SK-MEL-5 (cell line): ENCODE data around the gene CYB5RL. TPM values are rescaled to one million over a fixed set of nuclear protein-coding genes. Genes with fewer than 3 reads are reported as not detected.
A peak's percentile ranks its signal among the peaks of the same experiment; 100 is the strongest.
"Not testable (repeated sequence)": the region's sequence is repeated elsewhere in the genome, so short reads cannot be mapped to it uniquely, and the experiment has no call there.

Source experiments
- DNase-seq: peaks from one replicate; pipeline ENCODE4 v3.0.0-alpha.2; 2016; ENCODE audit warnings: low read depth, low spot score
- in situ Hi-C: cut with HindIII; loops from 2 replicates; pipeline ENCODE4 v1.10.0; 2016; ENCODE audit warnings: low sequenced_read_pairs, high pct_unique_total_duplicates, low pct_unique_long_range_greater_than_20kb
- polyA plus RNA-seq, 2 experiments: library from polyadenylated mRNA; depleted of rRNA; stranded (reverse); fragments of >200 nt; gene quantifications; 2 replicates each; pipeline ENCODE4 v1.2.3, GENCODE V29; 2015
- total RNA-seq: library from RNA; depleted of rRNA; stranded (reverse); fragments of >200 nt; shearing (Covaris generic); gene quantifications from 2 replicates; pipeline ENCODE4 v1.2.3, GENCODE V29; 2014; rRNA removed

Gene CYB5RL, protein sequence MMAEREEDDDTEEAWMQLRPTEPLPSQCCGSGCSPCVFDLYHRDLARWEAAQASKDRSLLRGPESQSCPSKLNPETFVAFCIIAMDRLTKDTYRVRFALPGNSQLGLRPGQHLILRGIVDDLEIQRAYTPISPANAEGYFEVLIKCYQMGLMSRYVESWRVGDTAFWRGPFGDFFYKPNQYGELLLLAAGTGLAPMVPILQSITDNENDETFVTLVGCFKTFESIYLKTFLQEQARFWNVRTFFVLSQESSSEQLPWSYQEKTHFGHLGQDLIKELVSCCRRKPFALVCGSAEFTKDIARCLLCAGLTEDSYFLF
- total RNA-seq: 4.5 and 5.0 TPM in 2 replicates
- polyA plus RNA-seq (2015; cell fraction: cytosol; rRNA removed): 5.3 and 6.8 TPM in 2 replicates
- polyA plus RNA-seq (2015; cell fraction: nucleus; rRNA removed): 11.1 and 14.6 TPM in 2 replicates

DNA sequence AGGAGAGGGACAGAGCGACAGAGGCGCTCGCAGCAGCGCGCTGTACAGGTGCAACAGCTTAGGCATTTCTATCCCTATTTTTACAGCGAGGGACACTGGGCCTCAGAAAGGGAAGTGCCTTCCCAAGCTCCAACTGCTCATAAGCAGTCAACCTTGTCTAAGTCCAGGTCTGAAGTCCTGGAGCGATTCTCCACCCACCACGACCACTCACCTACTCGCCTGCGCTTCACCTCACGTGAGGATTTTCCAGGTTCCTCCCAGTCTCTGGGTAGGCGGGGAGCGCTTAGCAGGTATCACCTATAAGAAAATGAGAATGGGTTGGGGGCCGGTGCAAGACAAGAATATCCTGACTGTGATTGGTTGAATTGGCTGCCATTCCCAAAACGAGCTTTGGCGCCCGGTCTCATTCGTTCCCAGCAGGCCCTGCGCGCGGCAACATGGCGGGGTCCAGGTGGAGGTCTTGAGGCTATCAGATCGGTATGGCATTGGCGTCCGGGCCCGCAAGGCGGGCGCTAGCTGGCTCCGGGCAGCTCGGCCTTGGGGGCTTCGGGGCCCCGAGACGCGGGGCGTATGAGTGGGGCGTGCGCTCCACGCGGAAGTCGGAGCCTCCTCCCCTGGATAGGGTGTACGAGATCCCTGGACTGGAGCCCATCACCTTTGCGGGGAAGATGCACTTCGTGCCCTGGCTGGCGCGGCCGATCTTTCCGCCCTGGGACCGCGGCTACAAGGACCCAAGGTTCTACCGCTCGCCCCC is at the start of gene CYB5RL, which contains the start of gene MRPL37:
TSS of gene CYB5RL (minus strand) at position 266 of the 754 bp plus-strand sequence. CDS start 4,414 bp downstream, outside the sequence.
TSS of gene MRPL37 (plus strand) at position 403 of the 754 bp plus-strand sequence. CDS start at position 480, 77 bp downstream.
- in situ Hi-C loops: no loop called here
- peak; percentile 95 for DNase-seq

DNA sequence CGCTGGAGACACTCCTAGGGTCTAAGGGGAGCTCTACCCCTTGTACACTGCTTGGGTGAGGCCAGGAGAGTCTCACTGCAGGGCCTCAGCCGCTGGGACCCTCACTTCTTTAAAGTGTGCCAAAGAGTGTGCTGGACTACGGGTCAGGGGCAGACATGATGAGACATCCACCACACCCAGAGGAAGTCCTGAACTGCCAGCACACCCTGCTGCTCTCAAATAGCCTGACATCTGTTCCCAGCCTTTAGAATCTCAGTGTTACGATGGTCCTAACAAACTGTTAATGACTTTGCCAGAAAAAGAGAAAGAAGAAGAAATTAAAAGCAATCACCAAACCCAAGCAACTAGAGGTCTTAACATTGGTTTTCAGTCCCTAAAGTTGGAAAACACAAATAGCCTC is 49.1 kb upstream of the CYB5RL start:
- in situ Hi-C loops: no loop called here

DNA sequence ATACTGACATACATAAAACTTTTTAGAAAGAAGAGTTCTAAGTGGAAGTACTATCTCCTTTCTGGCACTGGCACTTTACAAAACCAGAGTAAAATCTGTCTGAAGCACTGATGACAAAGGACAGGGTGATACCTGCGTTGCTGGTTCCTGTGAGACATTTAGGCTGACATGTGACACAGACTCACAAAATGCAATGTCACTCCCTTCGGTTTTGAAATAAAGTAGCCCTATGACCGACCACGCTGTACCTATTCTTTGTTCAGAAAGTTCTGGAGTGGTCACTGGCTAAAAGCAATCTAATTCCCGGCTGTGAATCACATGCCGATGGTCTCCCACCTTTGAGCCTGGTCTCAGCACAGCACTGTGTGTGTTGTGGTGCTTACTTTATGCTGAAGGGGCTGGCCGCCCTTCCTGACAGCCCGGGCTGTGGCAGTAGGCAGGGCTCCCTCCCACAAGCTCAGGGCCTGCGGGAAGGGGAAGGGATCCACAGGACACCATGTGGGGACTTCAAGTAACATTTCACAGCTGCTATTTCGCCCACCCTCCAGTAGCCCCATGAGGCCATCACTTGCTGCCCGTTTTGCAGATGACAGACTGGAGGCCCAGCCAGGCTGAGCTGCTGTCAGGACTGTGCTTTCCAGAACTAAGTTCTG is 48.2 kb upstream of the CYB5RL start:
- in situ Hi-C loops: no loop called here
- no peak for DNase-seq

More for the DNA sequence above, 49.1 kb upstream of the CYB5RL start:
- no peak for DNase-seq

DNA sequence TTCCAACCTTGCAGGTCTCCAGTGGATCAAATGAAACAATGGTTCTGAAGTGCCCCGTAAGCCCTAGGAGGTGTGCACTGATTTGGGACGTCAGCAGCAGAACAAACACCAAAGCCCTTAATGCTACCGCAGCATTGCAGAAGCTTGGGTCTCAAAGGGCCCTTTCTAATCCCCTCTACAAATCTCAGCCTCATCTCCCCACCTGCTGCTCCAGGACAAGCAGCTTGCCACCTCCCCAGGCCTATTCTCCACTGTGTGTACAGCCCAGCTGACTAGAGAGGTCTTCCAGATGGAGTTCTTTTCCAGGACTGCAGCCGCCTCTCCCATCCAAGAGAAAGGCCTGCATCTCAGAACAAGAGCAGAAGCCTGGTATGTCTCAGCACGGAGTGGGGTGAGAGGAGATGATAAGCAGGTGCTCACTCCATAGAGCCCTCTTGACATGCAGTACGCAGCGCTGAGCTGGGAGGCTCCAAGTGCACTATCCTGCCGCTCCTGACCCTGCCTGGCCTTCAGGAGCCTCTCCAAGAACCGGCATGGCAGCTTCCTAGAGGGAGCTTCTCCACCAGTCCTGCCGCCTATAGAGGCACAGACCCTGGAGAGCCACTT is 46.4 kb upstream of the CYB5RL start:
- no peak for DNase-seq
- in situ Hi-C loops: no loop called here

DNA sequence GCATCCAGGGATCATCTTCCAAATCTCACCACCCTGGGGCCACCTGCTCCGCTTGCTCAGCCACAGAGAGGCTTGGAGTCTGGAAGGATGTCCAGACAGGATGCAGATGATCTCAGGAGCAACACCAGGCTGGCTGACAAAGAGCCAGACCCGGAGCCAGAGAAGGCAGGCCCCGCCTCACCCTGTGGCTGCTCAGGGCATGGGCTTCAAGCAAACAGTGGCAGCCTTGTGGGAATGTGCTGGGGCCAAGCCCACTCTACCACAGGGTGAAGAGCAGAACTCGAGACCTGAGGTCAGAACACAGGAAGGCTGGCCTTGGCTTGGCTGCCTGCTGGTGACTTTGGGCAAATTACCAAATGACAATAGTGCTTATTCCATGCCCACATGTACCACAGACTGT is 45.7 kb upstream of the CYB5RL start:
- DNase-seq: peak; percentile 35
- in situ Hi-C loops: no loop called here

DNA sequence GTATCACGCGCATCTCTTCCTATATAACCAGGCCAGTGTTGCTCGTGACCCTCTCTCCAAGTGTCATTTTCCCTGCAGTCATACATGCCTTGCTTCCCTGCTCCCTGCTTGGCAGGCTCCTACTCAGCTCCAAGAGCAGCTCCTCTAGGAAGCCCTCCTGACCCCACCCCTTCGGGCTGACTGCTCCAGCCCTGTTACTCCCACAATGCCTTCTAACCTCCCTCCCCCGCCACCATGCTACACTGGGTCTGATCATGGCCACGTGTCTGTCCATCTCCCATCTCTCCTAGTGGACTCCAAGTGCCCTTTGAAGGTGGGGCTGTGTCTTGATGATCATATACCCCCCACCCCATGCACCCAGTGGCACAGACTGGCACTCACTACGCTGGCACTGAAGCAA is 44.8 kb upstream of the CYB5RL start:
- no peak for DNase-seq

DNA sequence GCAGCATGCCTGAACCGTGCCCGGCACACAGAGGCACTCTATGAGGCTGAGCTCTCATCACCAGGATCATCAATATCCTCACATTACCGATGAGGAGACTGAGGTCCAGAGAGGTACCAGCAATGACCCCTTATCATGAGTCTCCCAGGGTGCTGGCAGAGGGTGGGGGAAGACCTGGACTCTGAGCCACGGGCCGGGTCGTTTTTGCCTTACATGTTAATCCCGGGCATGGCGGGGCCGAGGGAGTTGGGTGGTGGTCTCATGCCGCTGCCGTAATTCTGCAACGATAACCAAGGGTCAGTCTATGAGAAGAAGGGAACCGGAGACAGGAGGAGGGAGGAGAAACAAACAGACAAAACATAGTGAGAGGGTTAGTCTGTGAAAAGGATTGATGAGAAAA is 43.2 kb upstream of the CYB5RL start:
- in situ Hi-C loops: no loop called here
- DNase-seq: no peak

More for the DNA sequence above, 44.8 kb upstream of the CYB5RL start:
- in situ Hi-C loops: no loop called here

DNA sequence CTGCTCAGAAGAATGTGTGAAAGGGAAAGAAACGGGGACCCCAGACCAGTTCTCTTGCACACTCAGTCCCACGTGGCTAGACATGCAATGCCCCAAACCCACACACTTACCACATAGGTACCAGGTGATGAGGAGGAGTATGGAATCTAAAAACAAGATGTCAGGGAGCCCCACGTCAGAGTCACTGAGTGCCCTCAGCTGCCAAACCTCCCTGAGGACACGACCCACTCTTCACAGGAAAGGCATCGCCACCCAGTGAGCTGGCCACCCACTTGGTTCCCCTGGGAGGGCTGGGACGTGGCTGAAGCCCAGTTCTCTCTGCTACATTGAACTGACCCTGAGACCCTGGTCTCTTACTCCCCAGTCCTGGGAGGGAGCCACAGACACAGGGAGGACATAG is 41.5 kb upstream of the CYB5RL start:
- in situ Hi-C loops: no loop called here
- no peak for DNase-seq

DNA sequence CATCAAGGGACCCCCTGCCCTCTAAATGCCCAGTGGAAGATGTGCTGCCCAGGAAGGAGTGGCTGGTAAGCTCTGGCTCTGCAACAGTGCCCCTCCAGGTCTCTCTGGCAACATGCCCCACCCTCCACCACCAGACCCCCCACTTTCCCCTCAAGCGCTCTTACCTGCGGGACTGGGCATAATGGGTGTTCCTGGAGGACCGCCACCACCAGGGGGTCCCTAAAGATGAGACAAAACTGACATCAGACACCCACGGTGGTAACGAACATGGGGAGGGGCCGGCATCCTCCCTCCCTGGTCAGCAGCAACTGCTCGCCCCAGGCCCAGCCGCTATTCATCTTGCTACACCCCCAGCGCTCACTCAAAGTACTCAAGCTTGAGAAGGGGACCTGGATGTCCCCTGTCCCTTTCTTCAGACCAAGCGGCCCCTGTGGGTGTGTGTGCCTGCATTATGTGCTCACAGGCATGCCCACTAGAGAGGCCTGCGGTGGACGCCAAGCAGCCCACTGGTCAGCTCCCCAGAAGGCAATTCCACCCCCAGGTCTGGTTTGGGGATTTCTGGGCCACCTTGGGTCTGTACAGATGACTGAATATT is 41.0 kb upstream of the CYB5RL start:
- no peak for DNase-seq
- in situ Hi-C loops: no loop called here

DNA sequence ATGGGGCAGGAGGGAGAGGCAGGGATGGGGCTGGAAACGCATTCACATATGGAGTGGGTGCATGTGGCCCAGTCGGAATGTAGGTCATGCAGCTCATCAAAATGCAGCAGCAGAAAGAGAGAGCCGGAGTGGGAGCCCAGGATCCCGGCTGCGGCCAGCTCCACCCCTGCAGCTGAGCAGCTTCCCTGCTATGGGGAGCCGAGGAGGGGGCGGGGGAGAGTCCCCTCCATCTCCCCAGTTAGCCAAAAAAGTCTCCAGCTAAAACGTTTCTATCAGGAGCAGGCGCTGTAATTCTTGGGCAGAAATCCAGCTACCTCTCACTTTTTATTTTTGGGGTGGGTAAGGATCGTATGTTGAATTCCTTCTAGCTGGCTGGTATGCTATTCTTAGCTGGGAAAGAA is 39.8 kb upstream of the CYB5RL start:
- in situ Hi-C loops: no loop called here
- DNase-seq: no peak

DNA sequence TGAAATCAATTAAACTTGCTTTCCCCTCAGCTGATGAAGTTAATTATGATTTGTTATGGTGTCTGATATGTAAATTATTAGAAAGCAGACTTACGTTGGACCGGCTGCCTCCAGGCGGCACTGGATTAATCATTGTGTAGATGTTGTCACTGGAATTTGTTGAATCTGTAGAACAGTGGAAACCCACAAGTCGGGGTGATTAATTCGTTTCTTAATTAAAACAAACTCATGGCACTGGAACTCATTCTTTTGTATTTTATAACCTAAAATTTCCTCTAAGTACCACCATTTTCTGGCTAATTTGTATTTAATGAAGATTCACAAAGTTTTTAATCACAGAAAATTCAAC is 39.2 kb upstream of the CYB5RL start:
- DNase-seq: no peak
- in situ Hi-C loops: no loop called here

DNA sequence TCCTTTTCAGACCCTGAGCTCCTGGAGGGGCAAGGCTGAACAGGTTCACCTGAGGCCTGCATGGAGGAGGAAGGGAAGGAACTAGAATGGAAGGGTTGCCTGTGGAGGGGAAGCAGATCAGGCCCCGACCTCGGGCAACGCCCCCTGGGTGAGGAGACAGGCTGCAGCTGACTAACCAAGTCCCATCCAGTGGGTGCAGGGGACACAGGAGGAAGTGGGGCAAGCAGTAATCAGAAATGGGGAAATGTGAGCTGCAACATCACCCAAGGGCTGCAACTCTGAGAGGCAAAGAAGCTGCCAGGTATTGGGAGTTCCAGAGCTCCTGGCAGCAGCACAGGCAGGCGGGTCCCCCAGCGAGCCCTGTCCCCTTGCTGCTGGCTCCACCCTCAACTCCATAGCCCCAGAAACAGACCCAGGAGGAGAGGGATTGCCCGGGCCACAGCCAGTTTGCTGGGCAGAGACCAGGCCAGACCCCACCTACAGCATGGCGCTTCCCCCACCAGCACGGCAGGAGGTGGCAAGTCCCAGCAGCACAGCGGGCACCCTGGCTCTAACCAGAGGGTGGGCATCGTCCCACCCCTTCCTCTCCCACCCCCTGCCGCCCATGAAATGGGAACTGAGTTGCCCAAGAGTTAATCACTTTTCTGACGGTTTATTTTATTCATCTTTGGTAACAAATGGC is 38.7 kb upstream of the CYB5RL start:
- in situ Hi-C loops: no loop called here
- no peak for DNase-seq

DNA sequence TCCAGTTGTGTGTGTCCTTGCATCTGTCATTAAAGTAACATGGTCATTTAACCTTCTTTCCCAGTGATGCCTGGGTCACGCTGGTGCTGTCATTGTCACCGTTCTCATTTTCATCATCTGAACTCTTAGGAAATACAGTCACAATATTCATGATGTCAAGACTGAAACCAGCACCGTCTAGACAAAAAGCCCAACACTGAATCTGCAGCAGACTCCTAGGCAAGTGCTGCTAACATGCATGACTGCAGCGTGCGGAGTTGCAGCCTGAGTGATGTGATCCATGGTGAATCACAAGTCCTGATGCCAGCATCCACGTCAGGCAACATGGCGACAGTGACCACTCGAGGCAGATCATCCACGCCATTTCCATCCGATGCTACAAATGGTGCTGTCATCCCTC is 37.8 kb upstream of the CYB5RL start:
- no peak for DNase-seq
- in situ Hi-C loops: no loop called here

DNA sequence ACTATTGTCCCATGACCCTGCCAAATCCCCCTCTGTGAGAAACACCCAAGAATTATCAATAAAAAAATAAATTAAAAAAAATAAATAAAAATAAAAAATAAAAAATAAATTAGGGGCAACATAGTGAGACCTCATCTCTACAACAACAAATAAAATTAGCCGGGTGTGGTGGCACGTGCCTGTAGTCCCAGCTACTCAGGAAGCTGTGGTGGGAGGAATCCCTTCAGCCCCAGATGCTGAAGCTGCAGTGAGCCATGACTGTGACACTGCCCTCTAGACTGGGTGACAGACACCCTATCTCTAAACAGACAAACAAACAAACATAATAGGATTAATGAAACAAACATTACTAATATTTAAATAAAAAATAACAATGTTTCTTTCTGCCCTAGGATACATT is 34.5 kb upstream of the CYB5RL start:
- in situ Hi-C loops: no loop called here
- no peak for DNase-seq

DNA sequence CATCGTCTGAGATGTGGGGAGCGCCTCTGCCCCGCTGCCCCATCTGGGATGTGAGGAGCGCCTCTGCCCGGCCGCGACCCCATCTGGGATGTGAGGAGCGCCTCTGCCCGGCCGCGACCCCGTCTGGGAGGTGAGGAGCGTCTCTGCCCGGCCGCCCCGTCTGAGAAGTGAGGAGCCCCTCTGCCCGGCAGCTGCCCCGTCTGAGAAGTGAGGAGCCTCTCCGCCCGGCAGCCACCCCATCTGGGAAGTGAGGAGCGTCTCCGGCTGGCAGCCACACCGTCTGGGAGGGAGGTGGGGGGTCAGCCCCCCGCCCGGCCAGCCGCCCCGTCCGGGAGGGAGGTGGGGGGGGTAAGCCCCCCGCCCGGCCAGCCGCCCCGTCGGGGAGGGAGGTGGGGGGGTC is 33.4 kb upstream of the CYB5RL start:
- DNase-seq, in situ Hi-C loops: not testable (repeated sequence)

DNA sequence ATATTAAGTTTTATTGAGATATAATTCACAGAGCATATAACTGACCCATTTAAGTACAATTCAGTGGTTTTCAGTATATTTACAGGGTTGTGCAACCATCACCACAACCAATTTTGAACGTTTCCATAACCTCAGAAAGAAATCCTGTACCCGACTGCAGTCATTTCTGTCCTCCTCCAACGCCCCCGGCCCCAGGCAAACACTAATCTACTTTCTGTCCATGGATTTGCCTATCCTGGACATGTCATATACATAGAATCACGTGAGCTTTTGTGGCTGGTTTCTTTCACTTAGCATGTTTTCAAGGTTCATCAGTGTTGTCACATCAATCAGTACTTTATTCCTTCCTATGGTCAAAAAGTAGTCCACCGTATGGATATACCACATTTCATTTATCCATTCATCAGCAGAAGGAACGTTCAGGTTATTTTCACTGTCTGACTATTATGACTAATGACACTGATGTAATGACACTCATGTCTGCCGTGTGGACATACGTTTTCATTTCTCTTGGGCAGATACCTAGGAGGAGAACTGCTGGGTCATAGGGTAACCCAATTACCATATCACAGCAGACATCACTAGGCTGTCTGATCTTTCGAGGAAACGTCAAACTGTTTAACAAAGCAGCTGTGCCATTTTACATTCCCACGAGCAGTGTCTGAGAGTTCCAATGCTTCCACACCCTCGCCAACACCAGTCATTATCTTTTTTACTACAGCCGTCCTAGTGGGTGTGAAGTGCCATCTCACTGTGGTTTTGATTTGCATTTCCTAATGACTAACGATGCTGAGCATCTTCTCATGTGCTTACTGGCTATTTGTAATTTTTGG is 30.9 kb upstream of the CYB5RL start:
- no peak for DNase-seq
- in situ Hi-C loops: no loop called here
